NCI-H526 (cell line): ENCODE measurements around the gene ZFAND5.

ENCODE experiments used
- DNase-seq, 2 experiments: peaks; one replicate each; lab custom pipeline; 2025; lab: John Stamatoyannopoulos, UW

The ZFAND5 gene

GRCh38 chr9:72362680-72363139 is 2.3 kb downstream of the ZFAND5 start:
- DNase-seq: peak in 1 of 2 experiments; percentile 35

DNA sequence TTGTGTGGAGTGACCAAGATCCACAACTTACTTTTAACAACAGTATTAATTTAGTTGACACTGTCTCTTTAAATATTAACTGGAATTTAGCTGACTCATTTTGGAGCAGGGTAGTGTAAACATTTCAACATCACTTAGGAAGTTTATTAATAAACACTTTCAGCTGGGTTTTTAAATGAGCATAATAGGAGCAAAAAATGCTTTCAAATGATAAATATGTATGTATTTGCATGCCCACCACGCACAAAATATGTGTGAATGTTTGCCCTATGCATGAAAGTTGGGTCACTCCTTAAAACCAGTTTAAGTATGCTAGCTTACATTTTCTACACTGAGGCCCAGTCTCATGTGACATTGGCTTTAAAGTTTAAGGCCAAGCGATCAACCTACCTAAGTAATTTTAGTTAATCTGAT is 2.9 kb downstream of the ZFAND5 start:
- no peak for DNase-seq

DNA sequence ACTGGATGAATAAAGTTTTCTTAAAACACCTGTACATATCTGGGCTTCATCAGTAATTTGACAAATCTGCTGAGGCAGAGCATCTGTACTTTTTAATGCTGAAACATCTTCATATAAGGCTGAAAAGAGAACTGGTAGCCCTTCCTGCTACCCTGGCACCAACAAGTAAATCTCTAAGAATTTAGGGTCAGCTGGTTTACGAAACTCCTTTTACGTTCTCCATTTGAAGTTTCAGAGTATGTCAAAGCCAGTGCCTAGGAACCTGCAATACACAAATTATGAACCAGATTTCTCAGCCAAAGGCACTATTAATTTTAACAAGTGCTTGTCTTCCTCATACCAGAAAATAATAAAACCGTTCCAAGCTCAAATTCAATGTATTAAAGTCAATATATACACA is 3.8 kb downstream of the ZFAND5 start:
- DNase-seq: no peak

- no peak for DNase-seq
Measured at GRCh38 chr9:72360324-72360723, 4.7 kb downstream of the ZFAND5 start.

DNA sequence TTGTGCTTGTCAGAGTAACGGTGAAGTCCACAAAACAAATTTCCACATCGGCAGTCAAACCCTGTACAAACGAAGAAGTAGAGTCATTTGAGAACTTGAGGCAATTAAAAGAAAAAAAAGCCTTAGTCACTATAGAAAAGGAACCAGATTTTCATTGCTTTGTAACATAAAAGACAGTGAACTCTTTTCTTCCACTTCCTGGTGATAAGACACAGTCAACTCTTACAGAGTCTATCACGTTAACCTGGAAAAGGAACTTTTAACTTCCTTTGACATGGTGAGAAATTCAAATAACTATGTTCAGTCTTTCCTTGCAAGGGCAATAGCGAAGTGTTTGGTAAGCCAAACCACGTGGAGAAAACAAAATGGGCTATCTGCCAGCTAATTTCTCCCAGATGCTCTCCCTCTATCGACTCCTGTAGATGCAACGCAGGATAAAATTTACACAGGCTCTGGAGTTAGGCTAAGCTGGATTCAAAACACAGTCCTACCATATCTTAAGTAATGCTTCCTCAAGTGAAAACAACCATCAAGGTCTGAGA is 8.9 kb downstream of the ZFAND5 start:
- no peak for DNase-seq

DNA sequence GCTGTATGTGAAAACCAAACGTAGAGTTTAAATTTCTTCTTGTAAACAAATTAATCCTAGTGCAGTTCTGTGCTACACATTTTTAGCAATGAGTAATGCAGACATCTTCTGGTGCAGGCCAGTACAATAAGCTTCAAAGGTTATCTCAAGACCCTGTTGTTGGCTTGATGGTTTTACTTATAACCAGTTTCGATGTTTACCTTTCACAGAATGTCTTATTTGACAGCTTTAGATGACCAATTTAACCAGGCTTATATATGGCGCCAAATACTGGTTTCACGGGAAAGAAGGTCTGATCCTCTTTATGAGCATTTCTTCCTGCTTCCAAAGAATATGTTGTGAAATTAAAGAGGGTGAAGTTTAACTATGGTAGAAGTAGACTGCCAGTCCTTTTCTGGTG is 9.9 kb downstream of the ZFAND5 start:
- DNase-seq: no peak

DNA sequence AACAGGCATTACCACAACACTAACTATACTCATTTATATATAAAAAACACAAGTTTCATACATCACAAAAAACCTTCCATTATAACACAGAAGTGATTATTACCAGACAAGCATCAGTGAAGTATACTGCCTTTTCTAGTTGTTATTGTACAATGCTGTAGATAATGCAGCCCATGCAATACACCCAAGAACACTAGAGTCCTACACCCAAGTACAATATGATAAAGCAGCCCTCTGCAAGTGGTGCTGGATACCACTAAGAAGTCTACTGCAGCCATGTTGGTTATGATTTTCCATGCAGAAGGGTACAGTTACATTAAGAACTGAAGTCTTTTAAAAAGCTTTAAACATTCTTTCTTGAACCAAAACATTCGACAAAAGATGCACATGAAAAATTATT is 10.3 kb downstream of the ZFAND5 start:
- DNase-seq: no peak

- no peak for DNase-seq
Measured at GRCh38 chr9:72353455-72354116, 11.4 kb downstream of the ZFAND5 start.

DNA sequence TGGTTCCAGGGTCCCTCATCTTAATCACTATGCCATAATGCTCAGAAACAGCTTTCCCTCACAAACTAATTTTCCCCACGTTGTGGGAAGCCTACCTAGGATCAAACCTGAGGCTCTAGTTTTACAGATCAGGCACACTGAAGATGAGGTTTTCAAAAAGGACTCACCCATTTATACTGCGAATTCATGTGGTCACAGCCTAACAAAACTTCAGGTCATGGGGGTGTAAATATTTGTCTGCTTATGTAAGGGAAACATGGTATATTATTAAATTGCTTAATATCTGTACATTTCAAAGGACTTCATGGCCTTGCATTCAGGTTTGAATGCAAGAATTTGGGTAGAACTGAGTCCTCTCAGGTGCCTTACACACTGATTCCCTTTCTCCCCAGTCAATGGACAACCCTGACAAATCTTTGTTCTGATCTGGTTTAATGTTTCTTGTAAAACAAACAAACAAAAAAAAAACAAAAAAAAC is 12.1 kb downstream of the ZFAND5 start:
- DNase-seq: no peak

GRCh38 chr9:72351538-72352453 is 13.2 kb downstream of the ZFAND5 start:
- DNase-seq: no peak

GRCh38 chr9:72349911-72350310 is 15.1 kb downstream of the ZFAND5 start:
- DNase-seq: no peak

DNA sequence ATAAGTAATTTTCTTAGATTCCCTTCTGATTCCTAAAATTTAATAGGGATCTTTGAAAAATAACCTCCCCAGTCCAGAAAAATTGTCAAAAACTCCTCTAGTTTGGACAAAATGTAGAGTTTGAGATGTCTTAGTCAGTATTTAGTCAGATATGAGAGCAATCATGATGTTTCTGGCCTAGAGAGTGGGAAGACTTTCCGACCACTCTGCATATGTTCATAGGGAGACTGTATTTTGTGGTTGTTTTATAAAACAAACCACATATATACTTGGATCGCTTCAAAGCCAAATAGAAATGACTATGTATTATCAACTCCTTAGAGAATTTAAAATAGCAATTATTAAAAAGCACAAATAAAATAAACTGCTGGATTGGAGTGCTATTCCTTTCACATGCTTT is 15.8 kb downstream of the ZFAND5 start:
- no peak for DNase-seq

- no peak for DNase-seq
Measured at GRCh38 chr9:72346333-72346732, 18.7 kb downstream of the ZFAND5 start.

GRCh38 chr9:72338631-72339030 is 26.4 kb downstream of the ZFAND5 start:
- DNase-seq: no peak

DNA sequence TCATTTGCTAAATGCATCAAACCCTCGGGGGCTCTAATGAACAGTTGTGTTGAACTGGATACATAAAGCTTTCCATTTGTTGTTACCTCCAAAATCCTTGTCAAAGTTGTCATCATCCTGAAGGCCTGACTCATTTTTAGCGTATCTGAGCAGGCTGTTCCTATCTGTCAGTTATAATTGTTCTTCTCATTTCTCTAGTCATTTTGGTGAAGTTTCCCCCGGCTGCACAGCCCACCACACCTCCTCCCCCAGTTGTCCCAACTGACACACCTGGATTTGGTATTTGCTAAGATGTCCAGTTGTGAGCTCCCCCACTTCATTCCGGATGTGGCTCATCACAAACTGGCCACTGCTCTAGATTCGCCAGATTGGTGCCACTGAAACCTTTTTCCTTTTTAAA is 27.7 kb downstream of the ZFAND5 start:
- no peak for DNase-seq

DNA sequence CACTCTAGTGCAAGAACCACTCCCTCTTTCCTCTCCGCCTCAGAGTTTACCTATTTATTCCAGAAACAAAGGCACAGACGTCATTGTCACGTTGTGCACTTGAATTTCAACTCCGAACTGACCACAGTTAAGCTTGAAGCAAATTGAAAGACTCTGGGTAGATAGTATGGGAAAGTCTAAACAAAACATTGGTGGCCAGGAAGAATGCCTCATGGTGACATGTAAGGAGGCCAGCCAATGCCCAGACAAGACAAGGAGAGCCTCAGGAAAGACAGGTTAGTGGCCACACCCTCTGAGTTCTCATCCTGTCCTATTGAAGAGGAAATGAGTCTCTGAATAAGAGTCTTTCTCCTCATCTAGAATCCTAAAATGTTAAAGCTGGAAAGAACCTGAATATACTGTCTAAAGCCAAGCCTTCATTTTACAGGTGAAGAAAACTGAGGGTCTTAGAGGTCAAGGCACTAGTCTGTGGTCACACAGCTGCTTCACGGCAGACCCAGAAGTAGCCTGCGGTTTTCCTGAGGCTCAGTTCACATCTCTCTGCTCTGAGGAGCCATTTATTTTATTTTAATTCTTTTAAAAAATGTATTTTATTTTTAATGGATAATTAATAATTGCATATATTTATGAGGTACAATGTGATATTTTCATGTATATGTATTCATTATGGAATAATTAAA is 30.2 kb downstream of the ZFAND5 start:
- no peak for DNase-seq

DNA sequence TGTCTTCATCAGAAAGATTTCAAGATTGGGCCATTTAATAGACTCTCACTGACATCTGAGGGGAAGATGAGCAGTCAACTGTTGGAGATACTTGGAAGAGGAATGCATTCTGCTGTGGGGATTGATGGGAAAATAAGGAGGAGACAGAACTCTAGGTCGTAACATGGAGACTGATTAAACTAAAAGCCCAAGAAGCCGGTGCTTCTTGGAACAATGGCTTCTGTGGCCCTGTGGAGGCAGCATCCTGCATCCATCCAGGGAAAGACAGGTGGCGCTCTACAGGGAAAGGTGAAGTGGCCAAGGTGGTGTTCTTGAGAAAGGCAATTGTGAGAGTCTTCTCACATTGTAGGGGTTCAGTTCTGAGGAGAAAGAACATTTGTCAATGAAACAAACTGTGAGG is 31.3 kb downstream of the ZFAND5 start:
- no peak for DNase-seq

DNA sequence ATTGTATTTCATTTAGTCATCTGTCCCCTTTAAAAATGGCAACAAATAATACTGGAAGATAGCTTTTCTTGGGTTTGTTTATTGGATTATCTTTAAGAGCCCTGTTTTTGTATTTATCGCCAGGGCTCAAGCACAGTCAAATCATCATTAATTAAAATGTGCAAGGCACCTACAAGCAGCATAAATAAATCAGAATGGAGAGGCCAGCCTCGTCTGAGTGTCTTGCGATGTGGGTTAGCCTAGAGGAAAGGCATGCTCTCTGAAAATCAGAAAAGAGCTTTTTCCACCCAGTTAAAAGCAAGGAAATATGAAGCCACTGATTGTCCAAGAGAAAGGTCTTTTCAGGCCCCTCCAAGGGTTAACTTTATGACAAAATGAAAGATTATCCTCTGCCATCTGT is 31.8 kb downstream of the ZFAND5 start:
- DNase-seq: no peak

- no peak for DNase-seq
Measured at GRCh38 chr9:72332351-72332750, 32.7 kb downstream of the ZFAND5 start.

DNA sequence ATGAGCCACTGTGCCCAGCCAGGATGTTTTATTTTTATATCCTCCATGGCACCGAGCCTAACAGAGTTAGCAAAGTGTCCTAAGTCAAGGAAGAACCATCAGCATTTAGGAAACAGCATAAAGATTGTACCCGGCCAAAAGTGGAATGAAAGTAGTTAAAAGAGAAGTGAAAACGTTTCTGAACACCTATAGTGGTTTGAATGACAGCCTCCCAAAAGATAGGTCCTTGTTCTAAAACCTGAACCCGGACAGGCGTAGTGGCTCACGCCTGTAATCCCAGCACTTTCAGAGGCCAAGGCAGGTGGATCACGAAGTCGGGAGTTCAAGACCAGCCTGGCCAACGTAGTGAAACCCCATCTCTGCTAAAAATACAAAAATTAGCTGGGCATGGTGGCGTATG is 37.4 kb downstream of the ZFAND5 start:
- no peak for DNase-seq

DNA sequence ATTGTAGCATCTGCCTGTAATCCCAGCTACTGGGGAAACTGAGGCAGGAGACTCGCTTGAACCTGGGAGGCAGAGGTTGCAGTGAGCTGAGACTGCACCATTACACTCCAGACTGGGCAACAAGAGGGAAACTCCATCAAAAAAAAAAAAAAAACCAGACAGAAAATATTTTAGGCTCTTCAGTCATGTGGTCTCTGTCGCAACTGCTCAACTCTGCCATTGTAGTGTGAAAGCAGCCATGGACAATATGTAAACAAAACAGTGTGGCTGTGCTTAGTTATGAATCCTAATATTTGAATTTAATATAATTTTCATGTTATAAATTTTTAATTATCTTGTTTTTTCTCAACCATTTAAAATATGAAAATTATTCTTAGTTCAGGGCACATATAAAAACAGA is 38.4 kb downstream of the ZFAND5 start:
- no peak for DNase-seq

GRCh38 chr9:72324974-72325373 is 40.0 kb downstream of the ZFAND5 start:
- no peak for DNase-seq
